Amniotic epithelial cell (primary cell): ENCODE data around the gene MAGEA9B.
"Not testable (repeated sequence)": the region's sequence is repeated elsewhere in the genome, so short reads cannot be mapped to it uniquely, and the experiment has no call there.

Source experiments
- DNase-seq: peaks from one replicate; pipeline ENCODE4 v3.0.0-alpha.2; 2010; ENCODE audit warnings: low read depth

The MAGEA9B gene

GRCh38 chrX:149534926-149535602 is 52.2 kb downstream of the MAGEA9B start:
- not testable (repeated sequence) for DNase-seq

GRCh38 chrX:149533999-149534398 is 53.3 kb downstream of the MAGEA9B start:
- not testable (repeated sequence) for DNase-seq

- DNase-seq = not testable (repeated sequence)
These were observed 54.4 kb downstream of the MAGEA9B start for GRCh38 chrX:149532868-149533267.
